ENCODE data around the gene VOPP1. TPM values are rescaled to one million over a fixed set of nuclear protein-coding genes. Genes with fewer than 3 reads are reported as not detected.

The VOPP1 gene
- total and polyA plus RNA-seq, 2 donors (not counting 3 experiments of a cell fraction or from before 2014, with no cell fraction given): 85.6 to 154 TPM

DNA sequence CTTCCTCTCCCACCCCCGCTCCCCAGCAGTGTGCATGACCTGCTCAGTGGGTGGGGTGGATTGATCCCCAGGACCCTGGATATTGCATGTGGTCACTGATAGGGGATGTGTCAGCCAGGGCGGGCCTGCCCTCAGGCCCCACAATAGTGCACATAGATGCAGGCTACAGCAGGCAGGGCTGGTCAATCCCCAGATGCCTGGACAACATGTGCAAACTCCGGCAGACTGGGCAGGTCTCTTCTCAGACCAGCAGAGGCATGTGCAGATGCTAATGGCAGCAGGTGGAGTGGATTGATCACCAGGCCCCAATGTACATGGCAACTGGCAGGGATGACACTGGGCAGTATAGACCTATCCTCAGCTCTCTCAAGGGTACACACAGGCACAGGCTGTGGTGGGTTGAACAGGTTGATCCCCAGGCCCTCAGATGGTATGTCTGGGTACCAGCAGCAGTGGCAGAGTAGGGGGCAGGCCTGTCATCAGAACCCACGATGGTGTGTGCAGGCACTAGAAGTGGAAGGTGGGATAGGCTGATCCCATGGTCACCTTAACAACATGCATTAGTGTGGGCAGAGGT, 108.5 kb downstream of the VOPP1 start:
- H3K27me3 ChIP-seq (ENCODE audit: control insufficient read depth in 2 of 2, insufficient read depth in 2 of 2, low read length in 2 of 2): no peaks in the 10 kb centered on the region
- CTCF ChIA-PET: no interaction called here

More for the DNA sequence above, 108.5 kb downstream of the VOPP1 start:
- Histone ChIP-seq H3K9ac (replicated peaks; ENCODE audit: extremely low read depth, insufficient read depth, low read length) (no peak overlapping the region), H3K79me2 (ENCODE audit: control insufficient read depth, insufficient read depth, low read length) (no peaks in the 10 kb centered on the region), H3K27ac (ENCODE audit: insufficient read depth, low read depth, low read length) (no peak overlapping the region), H3K4me3 (replicated peaks in 1 of 3; ENCODE audit: insufficient read depth in 1 of 3, low read depth in 1 of 3, low read length in 3 of 3) (no peak overlapping the region), H3K9me3 (replicated peaks; ENCODE audit: control insufficient read depth, insufficient read depth, low read length) (no peaks in the 10 kb centered on the region), H3K4me2 (ENCODE audit: insufficient read depth, low read length) (no peak overlapping the region), H3K9me1 (replicated peaks; ENCODE audit: control insufficient read depth, extremely low read depth, insufficient read depth, low read length) (no peaks in the 10 kb centered on the region), H3K4me1 (ENCODE audit: control insufficient read depth, extremely low read depth, insufficient read depth, low read length) (peaks cover under 1% of the 10 kb centered on the region), H3K36me3 (ENCODE audit: control insufficient read depth in 2 of 2, extremely low read depth in 1 of 2, insufficient read depth in 2 of 2, low read length in 2 of 2) (peaks cover 17 to 26% of the 10 kb centered on the region in 2 experiments), H2AFZ (ENCODE audit: low read depth, low read length) (no peak overlapping the region), H4K20me1 (replicated peaks; ENCODE audit: control insufficient read depth, extremely low read depth, insufficient read depth, low read length) (no peaks in the 10 kb centered on the region)
- intact Hi-C loops (cut with micrococcal nuclease): no loop called here
- no peak for FAIRE-seq
- DNase-seq (ENCODE audit: low read depth, low spot score): no peak
- POLR2A ChIA-PET: no interaction called here
- BruUV-seq (replicated peaks): no TSS peak
- dilution Hi-C loops (cut with MboI; ENCODE audit: extremely low pct_ligation_motif_present, low sequenced_read_pairs): no loop called here
- TF ChIP-seq, protein P1, sequence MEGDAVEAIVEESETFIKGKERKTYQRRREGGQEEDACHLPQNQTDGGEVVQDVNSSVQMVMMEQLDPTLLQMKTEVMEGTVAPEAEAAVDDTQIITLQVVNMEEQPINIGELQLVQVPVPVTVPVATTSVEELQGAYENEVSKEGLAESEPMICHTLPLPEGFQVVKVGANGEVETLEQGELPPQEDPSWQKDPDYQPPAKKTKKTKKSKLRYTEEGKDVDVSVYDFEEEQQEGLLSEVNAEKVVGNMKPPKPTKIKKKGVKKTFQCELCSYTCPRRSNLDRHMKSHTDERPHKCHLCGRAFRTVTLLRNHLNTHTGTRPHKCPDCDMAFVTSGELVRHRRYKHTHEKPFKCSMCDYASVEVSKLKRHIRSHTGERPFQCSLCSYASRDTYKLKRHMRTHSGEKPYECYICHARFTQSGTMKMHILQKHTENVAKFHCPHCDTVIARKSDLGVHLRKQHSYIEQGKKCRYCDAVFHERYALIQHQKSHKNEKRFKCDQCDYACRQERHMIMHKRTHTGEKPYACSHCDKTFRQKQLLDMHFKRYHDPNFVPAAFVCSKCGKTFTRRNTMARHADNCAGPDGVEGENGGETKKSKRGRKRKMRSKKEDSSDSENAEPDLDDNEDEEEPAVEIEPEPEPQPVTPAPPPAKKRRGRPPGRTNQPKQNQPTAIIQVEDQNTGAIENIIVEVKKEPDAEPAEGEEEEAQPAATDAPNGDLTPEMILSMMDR (IDR thresholded peaks at IDR 0.05; ENCODE audit: extremely low read depth in 1 of 2, insufficient read depth in 1 of 2, low read depth in 1 of 2, low read length in 2 of 2): no peak
- TF ChIP-seq POLR2A (IDR thresholded peaks at IDR 0.05; ENCODE audit: low read depth, low read length) (no peak), POLR2AphosphoS5 (IDR thresholded peaks at IDR 0.05; ENCODE audit: insufficient read depth, low read depth, low read length) (no peak), GATA2 (IDR thresholded peaks at IDR 0.05; ENCODE audit: insufficient read depth, insufficient read length, low read depth, low read length) (no peak), FOS (IDR thresholded peaks at IDR 0.05; ENCODE audit: borderline replicate concordance, insufficient read depth, low read length) (no peak), EZH2 (IDR thresholded peaks at IDR 0.05; ENCODE audit: borderline replicate concordance, low read depth, low read length, severe bottlenecking) (no peak), JUN (IDR thresholded peaks at IDR 0.05; ENCODE audit: borderline replicate concordance, insufficient read depth, insufficient read length, low read depth) (no peak), MYC (IDR thresholded peaks at IDR 0.05; ENCODE audit: low read depth, low read length) (no peak)
- TF ChIP-seq, protein P2, sequence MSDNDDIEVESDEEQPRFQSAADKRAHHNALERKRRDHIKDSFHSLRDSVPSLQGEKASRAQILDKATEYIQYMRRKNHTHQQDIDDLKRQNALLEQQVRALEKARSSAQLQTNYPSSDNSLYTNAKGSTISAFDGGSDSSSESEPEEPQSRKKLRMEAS (IDR thresholded peaks at IDR 0.05; ENCODE audit: insufficient read depth, insufficient read length): no peak
